Left ventricle myocardium inferior (tissue), 1 donor: ENCODE data around the gene SDHB. TPM values are rescaled to one million over a fixed set of nuclear protein-coding genes. Genes with fewer than 3 reads are reported as not detected.

Experiments
- DNase-seq: peaks from one replicate; pipeline ENCODE4 v3.0.0-alpha.2; 2020
- H3K27ac ChIP-seq: fragments of 200-600 bp; replicated peaks from 2 replicates; pipeline ENCODE4 v1.8.0; 2021
- H3K27me3 ChIP-seq: fragments of 200-600 bp; 2 replicates; pipeline ENCODE4 v1.8.0; 2021; ENCODE audit warnings: low read depth
- H3K36me3 ChIP-seq: fragments of 200-600 bp; 2 replicates; pipeline ENCODE4 v1.8.0; 2021
- H3K4me1 ChIP-seq: fragments of 200-600 bp; 2 replicates; pipeline ENCODE4 v1.8.0; 2021
- H3K4me3 ChIP-seq: fragments of 200-600 bp; 2 replicates; pipeline ENCODE4 v1.8.0; 2021; ENCODE audit warnings: mild to moderate bottlenecking, moderate library complexity
- H3K9me3 ChIP-seq: fragments of 200-600 bp; replicated peaks from 2 replicates; pipeline ENCODE4 v1.8.0; 2021
- CTCF ChIP-seq: fragments of 200-600 bp; IDR thresholded peaks from 2 replicates; pipeline ENCODE4 v1.8.0; 2021; ENCODE audit warnings: antibody characterized with exemption, mild to moderate bottlenecking, borderline replicate concordance
- intact Hi-C: fragments of 100-400 bp; cut with micrococcal nuclease; formaldehyde crosslinking; loops from one replicate; pipeline ENCODE4 v1.11.0; 2022
- total RNA-seq: library from RNA; stranded (reverse); fragmentation: NEBNext Ultra II Directional; extraction: Animal tissue kit (Norgen Biotek cat#: 25700); gene quantifications from one replicate; pipeline ENCODE4 v1.2.1, GENCODE V29; 2021
- donor health status: DM: no; HTN: yes; CAD: no; lungs with severe emphysema.

Gene SDHB
- total RNA-seq, 1 donor from 2014 or later, result 393 TPM

- Histone ChIP-seq H3K36me3 (no peaks in the 10 kb centered on the region), H3K27me3 (peaks cover 13% of the 10 kb centered on the region), H3K4me3 (no peak overlapping the region), H3K4me1 (peaks cover 28% of the 10 kb centered on the region), H3K9me3 (no peaks in the 10 kb centered on the region), H3K27ac (no peak overlapping the region)
- no peak for DNase-seq
- TF ChIP-seq CTCF, result no peak
- intact Hi-C loops, result no loop called here
Observed at GRCh38 chr1:16975211-16975610, 78.6 kb downstream of the SDHB start.

- no peak for DNase-seq
Observed at GRCh38 chr1:16973215-16973614, 80.6 kb downstream of the SDHB start.

GRCh38 chr1:16972189-16972895 is 81.5 kb downstream of the SDHB start:
- intact Hi-C loops, result no loop called here
- DNase-seq, result no peak

More at GRCh38 chr1:16973215-16973614, 80.6 kb downstream of the SDHB start:
- Histone ChIP-seq H3K36me3 (peaks cover 2% of the 10 kb centered on the region), H3K27me3 (no peaks in the 10 kb centered on the region), H3K9me3 (no peaks in the 10 kb centered on the region), H3K4me3 (no peak overlapping the region), H3K4me1 (peaks cover 8% of the 10 kb centered on the region), H3K27ac (no peak overlapping the region)
- no peak for TF ChIP-seq CTCF
- intact Hi-C loops, result no loop called here

GRCh38 chr1:16971341-16972188 is 82.3 kb downstream of the SDHB start:
- Histone ChIP-seq H3K4me1 (peaks cover 19% of the 10 kb centered on the region), H3K4me3 (no peak overlapping the region), H3K36me3 (peaks cover 5% of the 10 kb centered on the region), H3K9me3 (no peaks in the 10 kb centered on the region), H3K27me3 (no peaks in the 10 kb centered on the region), H3K27ac (no peak overlapping the region)
- TF ChIP-seq CTCF, result no peak
- no peak for DNase-seq
- intact Hi-C loops, result no loop called here

More at GRCh38 chr1:16972189-16972895, 81.5 kb downstream of the SDHB start:
- Histone ChIP-seq H3K27me3 (no peaks in the 10 kb centered on the region), H3K4me3 (no peak overlapping the region), H3K36me3 (peaks cover 4% of the 10 kb centered on the region), H3K4me1 (peaks cover 11% of the 10 kb centered on the region), H3K27ac (no peak overlapping the region), H3K9me3 (no peaks in the 10 kb centered on the region)
- TF ChIP-seq CTCF, result no peak

GRCh38 chr1:16970132-16970910 is 83.5 kb downstream of the SDHB start:
- Histone ChIP-seq H3K36me3 (peaks cover 18% of the 10 kb centered on the region), H3K27ac (no peak overlapping the region), H3K4me3 (no peak overlapping the region), H3K27me3 (no peaks in the 10 kb centered on the region), H3K9me3 (no peaks in the 10 kb centered on the region), H3K4me1 (peaks cover 17% of the 10 kb centered on the region)
- TF ChIP-seq CTCF, result no peak
- intact Hi-C loops, result no loop called here
- DNase-seq, result no peak
